Tibial nerve (tissue), 4 donors: ENCODE results near the gene RNF103.

Experiments
- EP300 ChIP-seq, 2 donors: sonication (generic); formaldehyde crosslinking; IDR thresholded peaks; one replicate each; pipeline ENCODE4 v1.6.1; 2017; ENCODE audit warnings: antibody characterized with exemption in 2 of 2, mild to moderate bottlenecking in 1 of 2
- POLR2A ChIP-seq, 2 donors: fragments of 450-650 bp; IDR thresholded peaks; one replicate each; pipeline ENCODE4 v1.6.1; 2017; ENCODE audit warnings: antibody characterized with exemption in 2 of 2, mild to moderate bottlenecking in 2 of 2, moderate library complexity in 2 of 2
- TF ChIP-seq, protein P1 (sequence below), 5 experiments: fragments of 200-600 bp in 3 of 5; fragments of 450-650 bp in 2 of 5; sonication (generic) in 3 of 5; IDR thresholded peaks; one replicate each; pipeline ENCODE4 v1.5.1; 2016 to 2019; ENCODE audit warnings: antibody characterized with exemption in 5 of 5, mild to moderate bottlenecking in 3 of 5, moderate library complexity in 2 of 5

- TF ChIP-seq EP300 (IDR thresholded peaks at IDR 0.05) (no peak), POLR2A (IDR thresholded peaks at IDR 0.05) (no peak)
- TF ChIP-seq, protein P1, sequence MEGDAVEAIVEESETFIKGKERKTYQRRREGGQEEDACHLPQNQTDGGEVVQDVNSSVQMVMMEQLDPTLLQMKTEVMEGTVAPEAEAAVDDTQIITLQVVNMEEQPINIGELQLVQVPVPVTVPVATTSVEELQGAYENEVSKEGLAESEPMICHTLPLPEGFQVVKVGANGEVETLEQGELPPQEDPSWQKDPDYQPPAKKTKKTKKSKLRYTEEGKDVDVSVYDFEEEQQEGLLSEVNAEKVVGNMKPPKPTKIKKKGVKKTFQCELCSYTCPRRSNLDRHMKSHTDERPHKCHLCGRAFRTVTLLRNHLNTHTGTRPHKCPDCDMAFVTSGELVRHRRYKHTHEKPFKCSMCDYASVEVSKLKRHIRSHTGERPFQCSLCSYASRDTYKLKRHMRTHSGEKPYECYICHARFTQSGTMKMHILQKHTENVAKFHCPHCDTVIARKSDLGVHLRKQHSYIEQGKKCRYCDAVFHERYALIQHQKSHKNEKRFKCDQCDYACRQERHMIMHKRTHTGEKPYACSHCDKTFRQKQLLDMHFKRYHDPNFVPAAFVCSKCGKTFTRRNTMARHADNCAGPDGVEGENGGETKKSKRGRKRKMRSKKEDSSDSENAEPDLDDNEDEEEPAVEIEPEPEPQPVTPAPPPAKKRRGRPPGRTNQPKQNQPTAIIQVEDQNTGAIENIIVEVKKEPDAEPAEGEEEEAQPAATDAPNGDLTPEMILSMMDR (IDR thresholded peaks at IDR 0.05) = no peak
Measured at GRCh38 chr2:86650188-86650587, 26.5 kb upstream of the RNF103 start.
